ENCODE results near the gene CCDC146. TPM values are rescaled to one million over a fixed set of nuclear protein-coding genes. Genes with fewer than 3 reads are reported as not detected.
"Not testable (repeated sequence)": the region's sequence is repeated elsewhere in the genome, so short reads cannot be mapped to it uniquely, and the experiment has no call there.

CCDC146 gene
- total RNA-seq, 1 donor from 2014 or later: 6.1 TPM

DNA sequence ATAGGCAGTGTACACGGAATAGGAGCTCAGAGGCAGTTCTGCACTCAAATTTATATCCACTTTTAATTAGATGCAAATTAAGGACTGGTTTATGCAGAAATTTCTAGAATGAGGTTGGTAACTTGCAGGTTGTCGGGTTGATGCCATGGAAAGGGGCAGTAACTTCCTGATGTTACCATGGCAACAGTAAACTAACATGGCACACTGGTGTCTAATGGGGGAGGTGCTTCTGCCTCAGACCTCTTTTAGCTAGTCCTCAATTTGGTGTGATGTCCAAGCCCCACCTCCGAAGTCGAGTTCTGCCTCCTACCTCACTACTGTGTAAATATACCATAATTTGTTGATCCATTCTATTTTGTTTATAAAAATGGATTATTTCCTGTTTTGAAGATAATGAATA, 52.0 kb downstream of the CCDC146 start:
- H3K9me3 Mint-ChIP-seq; H3K9me3 ChIP-seq (ENCODE audit: low read depth); H3K27ac Mint-ChIP-seq; H3K27me3 Mint-ChIP-seq (ENCODE audit: insufficient read depth, low read depth); H3K4me3 Mint-ChIP-seq; H3K36me3 ChIP-seq; H3K4me3 ChIP-seq; DNase-seq (ENCODE audit: low spot score); H3K9ac ChIP-seq; H3K27me3 ChIP-seq; H3K4me1 Mint-ChIP-seq; H3K4me1 ChIP-seq; H2AFZ ChIP-seq (replicated peaks); H3F3A ChIP-seq (ENCODE audit: low read depth); H3K27ac ChIP-seq; H3K79me2 ChIP-seq (ENCODE audit: low read depth); H3K4me2 ChIP-seq; H3K36me3 Mint-ChIP-seq; H4K20me1 ChIP-seq (ENCODE audit: low read depth): not testable (repeated sequence)

DNA sequence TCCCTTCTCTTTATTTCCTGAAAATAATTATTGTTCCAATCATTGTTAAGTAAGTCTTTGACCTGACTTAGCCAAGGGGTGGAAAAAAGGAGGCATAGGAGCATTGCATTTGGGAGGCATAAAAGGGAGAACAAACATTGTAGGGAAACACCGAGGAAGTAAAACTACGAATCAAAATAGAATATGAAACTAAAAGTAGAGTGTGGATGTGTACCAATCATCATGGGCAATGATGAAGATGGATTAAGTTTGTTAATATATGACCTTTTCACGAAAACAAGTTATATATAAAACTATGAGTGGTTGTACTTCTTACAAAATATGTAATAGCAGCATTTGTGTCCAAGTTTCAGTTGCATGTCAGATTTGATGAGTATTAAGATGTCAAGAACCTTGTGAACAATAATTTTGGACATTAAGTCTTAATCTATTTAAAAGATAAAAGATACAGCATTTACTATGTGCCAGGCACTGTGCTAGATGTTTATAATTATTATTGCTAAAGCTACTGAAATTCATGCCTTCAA, 52.9 kb downstream of the CCDC146 start:
- not testable (repeated sequence) for H4K20me1 ChIP-seq (ENCODE audit: low read depth); H3K9ac ChIP-seq; H3K4me1 Mint-ChIP-seq; DNase-seq (ENCODE audit: low spot score); H3K4me1 ChIP-seq; H2AFZ ChIP-seq (replicated peaks); H3K27me3 ChIP-seq; H3K4me2 ChIP-seq; H3F3A ChIP-seq (ENCODE audit: low read depth); H3K4me3 Mint-ChIP-seq; H3K79me2 ChIP-seq (ENCODE audit: low read depth); H3K4me3 ChIP-seq; H3K36me3 ChIP-seq; H3K27ac ChIP-seq; H3K9me3 Mint-ChIP-seq; H3K27me3 Mint-ChIP-seq (ENCODE audit: insufficient read depth, low read depth); H3K27ac Mint-ChIP-seq; H3K9me3 ChIP-seq (ENCODE audit: low read depth); H3K36me3 Mint-ChIP-seq

DNA sequence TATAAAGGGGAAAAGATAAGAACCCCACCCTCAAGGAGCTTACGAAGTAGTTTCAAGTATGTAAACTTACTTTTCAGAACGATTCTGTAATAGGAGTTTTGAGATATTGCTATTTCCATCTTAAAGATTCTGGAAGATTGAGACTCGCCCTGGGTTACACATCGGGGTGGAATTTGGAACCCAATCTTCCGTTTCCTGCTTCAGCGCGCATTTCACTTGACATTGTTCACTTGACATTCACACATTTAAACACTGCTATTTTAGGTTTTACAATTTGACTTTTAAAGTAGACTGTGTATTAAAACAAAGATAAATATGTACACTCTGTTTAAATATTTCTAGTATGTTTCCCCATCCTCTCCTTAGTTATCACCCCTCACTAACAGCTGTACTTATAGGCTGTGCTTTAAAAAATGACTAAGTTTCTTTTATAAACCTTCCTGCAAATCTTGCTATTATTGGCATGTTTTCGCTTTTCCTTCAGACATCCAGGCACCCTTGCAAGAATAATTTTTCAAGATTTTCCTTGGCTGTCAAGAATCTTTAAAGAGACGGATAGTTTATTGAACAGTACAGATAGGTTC, 55.0 kb downstream of the CCDC146 start:
- H3K9ac ChIP-seq; H3K27ac ChIP-seq; H3K27ac Mint-ChIP-seq; H3K36me3 Mint-ChIP-seq; H4K20me1 ChIP-seq (ENCODE audit: low read depth); H3K4me3 ChIP-seq; H3K4me1 Mint-ChIP-seq; H2AFZ ChIP-seq (replicated peaks); H3K4me2 ChIP-seq; H3K27me3 ChIP-seq; H3K79me2 ChIP-seq (ENCODE audit: low read depth); H3K9me3 ChIP-seq (ENCODE audit: low read depth); H3F3A ChIP-seq (ENCODE audit: low read depth); H3K4me3 Mint-ChIP-seq; DNase-seq (ENCODE audit: low spot score); H3K27me3 Mint-ChIP-seq (ENCODE audit: insufficient read depth, low read depth); H3K36me3 ChIP-seq; H3K9me3 Mint-ChIP-seq; H3K4me1 ChIP-seq: not testable (repeated sequence)

DNA sequence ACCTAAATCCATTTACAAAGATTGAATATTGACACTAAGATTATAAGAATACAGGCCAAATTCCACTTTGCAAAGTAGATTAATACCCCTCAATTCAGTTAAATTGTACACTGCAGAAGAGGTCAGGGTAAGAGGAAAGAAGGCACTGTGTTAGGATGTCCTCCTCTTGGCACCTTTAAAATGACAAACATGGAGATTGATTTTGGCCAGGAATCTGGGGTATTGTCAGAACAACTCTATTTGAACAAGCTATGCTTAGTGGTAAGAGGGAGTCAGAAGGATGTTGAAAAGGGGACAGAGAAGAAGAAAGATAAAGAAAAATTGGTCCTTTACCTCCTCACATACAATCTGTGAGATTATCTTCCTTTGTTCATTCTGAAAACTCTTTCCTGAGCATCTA, 55.6 kb downstream of the CCDC146 start:
- H3K9me3 ChIP-seq (ENCODE audit: low read depth); DNase-seq (ENCODE audit: low spot score); H3K27ac ChIP-seq; H3K4me1 Mint-ChIP-seq; H3K9me3 Mint-ChIP-seq; H3K36me3 ChIP-seq; H3K36me3 Mint-ChIP-seq; H3K4me3 ChIP-seq; H3K27me3 Mint-ChIP-seq (ENCODE audit: insufficient read depth, low read depth); H3K27me3 ChIP-seq; H3K27ac Mint-ChIP-seq; H3K4me3 Mint-ChIP-seq; H3F3A ChIP-seq (ENCODE audit: low read depth); H3K9ac ChIP-seq; H2AFZ ChIP-seq (replicated peaks); H4K20me1 ChIP-seq (ENCODE audit: low read depth); H3K4me1 ChIP-seq; H3K4me2 ChIP-seq; H3K79me2 ChIP-seq (ENCODE audit: low read depth): not testable (repeated sequence)

DNA sequence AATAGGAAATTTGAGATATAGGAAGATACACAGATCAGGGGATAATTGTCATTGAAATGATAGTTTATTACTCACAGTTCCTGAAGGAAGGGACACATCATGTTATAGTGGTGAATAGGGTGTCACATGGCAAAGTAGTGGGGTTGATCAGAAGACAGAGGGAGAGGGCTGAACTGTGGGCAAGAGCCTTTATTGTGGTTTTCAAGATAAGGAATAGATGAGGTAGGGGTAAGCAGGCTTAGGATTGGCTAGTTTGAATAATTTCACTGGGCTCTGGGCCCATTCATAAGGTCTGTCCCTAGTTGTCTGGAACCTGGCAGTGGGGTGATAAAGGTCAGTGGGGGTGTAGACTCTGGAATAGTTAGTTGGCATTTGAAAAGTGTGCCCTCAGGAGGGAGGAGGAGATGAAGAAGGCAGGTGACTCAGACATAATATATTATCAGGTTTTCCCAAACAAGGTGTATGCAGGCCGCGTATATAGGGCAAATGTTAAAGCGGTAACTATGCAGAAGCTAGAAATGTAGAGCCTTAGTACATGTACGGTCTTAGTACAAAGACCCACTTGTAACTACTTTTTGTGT, 58.7 kb downstream of the CCDC146 start:
- H4K20me1 ChIP-seq (ENCODE audit: low read depth): no peaks in the 10 kb centered on the region
- H3K27ac Mint-ChIP-seq: no peak overlapping the region
- H3K27ac ChIP-seq: no peak overlapping the region
- no peak for DNase-seq (ENCODE audit: low spot score)
- no peaks in the 10 kb centered on the region for H3K4me1 ChIP-seq
- H3K9ac ChIP-seq: no peak overlapping the region
- H3K4me3 Mint-ChIP-seq: no peak overlapping the region
- no peaks in the 10 kb centered on the region for H3K4me1 Mint-ChIP-seq
- no peaks in the 10 kb centered on the region for H3K36me3 Mint-ChIP-seq
- H3F3A ChIP-seq (ENCODE audit: low read depth): no peaks in the 10 kb centered on the region
- H3K36me3 ChIP-seq: no peaks in the 10 kb centered on the region
- H3K79me2 ChIP-seq (ENCODE audit: low read depth): no peaks in the 10 kb centered on the region
- H3K9me3 Mint-ChIP-seq: no peaks in the 10 kb centered on the region
- H3K4me3 ChIP-seq: no peak overlapping the region
- H3K27me3 Mint-ChIP-seq (ENCODE audit: insufficient read depth, low read depth): no peaks in the 10 kb centered on the region
- H2AFZ ChIP-seq (replicated peaks): no peak overlapping the region
- H3K9me3 ChIP-seq (ENCODE audit: low read depth): no peaks in the 10 kb centered on the region
- TF ChIP-seq EZH2 (IDR thresholded peaks at IDR 0.05): no peak
- TF ChIP-seq, protein P1, sequence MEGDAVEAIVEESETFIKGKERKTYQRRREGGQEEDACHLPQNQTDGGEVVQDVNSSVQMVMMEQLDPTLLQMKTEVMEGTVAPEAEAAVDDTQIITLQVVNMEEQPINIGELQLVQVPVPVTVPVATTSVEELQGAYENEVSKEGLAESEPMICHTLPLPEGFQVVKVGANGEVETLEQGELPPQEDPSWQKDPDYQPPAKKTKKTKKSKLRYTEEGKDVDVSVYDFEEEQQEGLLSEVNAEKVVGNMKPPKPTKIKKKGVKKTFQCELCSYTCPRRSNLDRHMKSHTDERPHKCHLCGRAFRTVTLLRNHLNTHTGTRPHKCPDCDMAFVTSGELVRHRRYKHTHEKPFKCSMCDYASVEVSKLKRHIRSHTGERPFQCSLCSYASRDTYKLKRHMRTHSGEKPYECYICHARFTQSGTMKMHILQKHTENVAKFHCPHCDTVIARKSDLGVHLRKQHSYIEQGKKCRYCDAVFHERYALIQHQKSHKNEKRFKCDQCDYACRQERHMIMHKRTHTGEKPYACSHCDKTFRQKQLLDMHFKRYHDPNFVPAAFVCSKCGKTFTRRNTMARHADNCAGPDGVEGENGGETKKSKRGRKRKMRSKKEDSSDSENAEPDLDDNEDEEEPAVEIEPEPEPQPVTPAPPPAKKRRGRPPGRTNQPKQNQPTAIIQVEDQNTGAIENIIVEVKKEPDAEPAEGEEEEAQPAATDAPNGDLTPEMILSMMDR (IDR thresholded peaks at IDR 0.05): no peak
- TF ChIP-seq EZH2phosphoT487 (IDR thresholded peaks at IDR 0.05): no peak
- no peak overlapping the region for H3K4me2 ChIP-seq
- no peaks in the 10 kb centered on the region for H3K27me3 ChIP-seq
